ENCODE data around the gene BUB3. TPM values are rescaled to one million over a fixed set of nuclear protein-coding genes. Genes with fewer than 3 reads are reported as not detected.

Gene BUB3
- polyA plus RNA-seq (ENCODE audit: insufficient read length in 3 of 3) = 100 to 1,000 TPM; 116 to 131 (median 118) TPM
- long read RNA-seq, donor 1, full-length matches to known transcripts = 30 of 45 reads
- long read RNA-seq, donor 1, partial matches to known transcripts = 15 of 45 reads
- long read RNA-seq, donor 1, other reads (novel, unspliced or antisense) = 0 of 45 reads
- long read RNA-seq, donor 2, full-length matches to known transcripts = 13 of 22 reads
- long read RNA-seq, donor 2, partial matches to known transcripts = 9 of 22 reads
- long read RNA-seq, donor 2, other reads (novel, unspliced or antisense) = 0 of 22 reads
- long read RNA-seq, donor 3, full-length matches to known transcripts = 53 of 142 reads
- long read RNA-seq, donor 3, partial matches to known transcripts = 89 of 142 reads
- long read RNA-seq, donor 3, other reads (novel, unspliced or antisense) = 0 of 142 reads
- long read RNA-seq, donor 4, full-length matches to known transcripts = 30 of 58 reads
- long read RNA-seq, donor 4, partial matches to known transcripts = 28 of 58 reads
- long read RNA-seq, donor 4, other reads (novel, unspliced or antisense) = 0 of 58 reads
- long read RNA-seq, donor 5 = 0 reads
- long read RNA-seq, donor 6, full-length matches to known transcripts = 25 of 62 reads
- long read RNA-seq, donor 6, partial matches to known transcripts = 37 of 62 reads
- long read RNA-seq, donor 6, other reads (novel, unspliced or antisense) = 0 of 62 reads
- long read RNA-seq, donor 7, full-length matches to known transcripts = 27 of 59 reads
- long read RNA-seq, donor 7, partial matches to known transcripts = 32 of 59 reads
- long read RNA-seq, donor 7, other reads (novel, unspliced or antisense) = 0 of 59 reads
- long read RNA-seq, donor 8, full-length matches to known transcripts = 47 of 102 reads
- long read RNA-seq, donor 8, partial matches to known transcripts = 55 of 102 reads
- long read RNA-seq, donor 8, other reads (novel, unspliced or antisense) = 0 of 102 reads
- long read RNA-seq, donor 9, full-length matches to known transcripts = 35 of 72 reads
- long read RNA-seq, donor 9, partial matches to known transcripts = 37 of 72 reads
- long read RNA-seq, donor 9, other reads (novel, unspliced or antisense) = 0 of 72 reads
- long read RNA-seq, donor 10, full-length matches to known transcripts = 31 of 68 reads
- long read RNA-seq, donor 10, partial matches to known transcripts = 37 of 68 reads
- long read RNA-seq, donor 10, other reads (novel, unspliced or antisense) = 0 of 68 reads
- long read RNA-seq, donor 11, full-length matches to known transcripts = 26 of 73 reads
- long read RNA-seq, donor 11, partial matches to known transcripts = 47 of 73 reads
- long read RNA-seq, donor 11, other reads (novel, unspliced or antisense) = 0 of 73 reads
- long read RNA-seq, donor 12, full-length matches to known transcripts = 7 of 7 reads
- long read RNA-seq, donor 12, partial matches to known transcripts = 0 of 7 reads
- long read RNA-seq, donor 12, other reads (novel, unspliced or antisense) = 0 of 7 reads
- long read RNA-seq, donor 13 = 0 reads
- long read RNA-seq, donor 14, full-length matches to known transcripts = 25 of 30 reads
- long read RNA-seq, donor 14, partial matches to known transcripts = 5 of 30 reads
- long read RNA-seq, donor 14, other reads (novel, unspliced or antisense) = 0 of 30 reads
- long read RNA-seq, donor 15, full-length matches to known transcripts = 9 of 15 reads
- long read RNA-seq, donor 15, partial matches to known transcripts = 6 of 15 reads
- long read RNA-seq, donor 15, other reads (novel, unspliced or antisense) = 0 of 15 reads
- long read RNA-seq, donor 16, full-length matches to known transcripts = 80 of 212 reads
- long read RNA-seq, donor 16, partial matches to known transcripts = 132 of 212 reads
- long read RNA-seq, donor 16, other reads (novel, unspliced or antisense) = 0 of 212 reads

- peak; percentile 95 to 100 (median 99) for DNase-seq (ENCODE audit: extremely low read depth in 1 of 11, low read depth in 9 of 11, low spot score in 4 of 11)
Observed at GRCh38 chr10:123154092-123154710, at the start of gene BUB3. TSS of gene BUB3 (plus strand) at chr10:123154402. CDS start at chr10:123154918, 516 bp downstream.

DNA sequence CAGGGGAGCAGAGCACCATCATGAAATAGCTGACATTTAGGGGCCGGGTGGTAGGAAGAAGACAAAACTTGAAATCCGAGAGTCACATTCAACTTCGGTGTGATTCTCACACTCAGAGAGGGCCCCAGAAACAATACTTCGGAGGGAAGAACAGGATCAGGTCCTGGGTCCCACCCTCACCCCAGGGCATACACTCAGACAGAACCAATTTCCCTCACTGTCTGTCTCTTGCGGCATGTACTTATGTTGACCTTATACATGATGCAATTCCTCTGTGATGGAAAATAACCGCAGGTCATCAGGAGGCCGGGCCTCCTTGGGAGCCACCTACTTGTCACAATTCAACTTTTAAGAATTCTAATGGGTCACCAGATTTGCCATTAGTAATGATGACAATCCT lies 44.7 kb upstream of the BUB3 start:
- DNase-seq (ENCODE audit: extremely low read depth in 1 of 11, low read depth in 9 of 11, low spot score in 4 of 11) = no peak

DNA sequence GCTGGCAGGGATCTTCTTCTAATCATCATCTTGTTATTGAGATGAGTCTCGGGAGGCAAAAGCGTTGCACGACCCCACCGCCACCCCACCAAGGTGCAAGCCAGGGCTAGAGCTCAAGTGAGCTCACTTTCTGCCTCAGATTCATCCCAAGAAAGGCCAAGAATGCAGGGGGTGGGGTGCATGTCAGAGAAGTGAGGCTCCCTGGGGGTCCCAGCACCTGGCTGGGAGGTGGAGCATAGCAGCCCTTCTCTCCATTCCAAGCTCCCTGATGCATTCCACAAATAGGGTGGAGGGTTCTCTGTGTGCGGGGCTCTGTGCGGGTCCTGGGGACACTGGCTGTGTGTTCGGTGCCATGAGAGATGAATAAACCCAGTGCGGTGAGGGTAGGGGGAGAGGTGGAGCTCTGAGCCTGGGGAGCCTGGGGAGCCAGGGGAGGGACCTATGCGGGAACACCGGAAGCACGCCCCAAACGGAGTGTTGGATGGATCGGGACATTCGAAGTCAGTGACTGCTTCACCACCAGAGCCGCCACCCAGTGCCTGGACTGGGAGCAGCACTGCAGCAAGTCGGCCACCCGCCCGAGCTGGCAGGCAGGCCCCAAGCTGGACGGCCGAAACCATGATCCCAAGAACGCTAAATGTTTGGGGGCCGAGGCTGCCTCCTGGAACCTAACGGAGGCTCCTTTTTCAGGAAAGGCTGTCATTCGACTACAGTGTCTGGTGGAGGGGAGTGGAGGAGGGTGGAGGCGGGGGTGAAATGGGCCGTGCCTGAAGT lies 36.4 kb upstream of the BUB3 start:
- no peak for DNase-seq (ENCODE audit: extremely low read depth in 1 of 11, low read depth in 9 of 11, low spot score in 4 of 11)

DNA sequence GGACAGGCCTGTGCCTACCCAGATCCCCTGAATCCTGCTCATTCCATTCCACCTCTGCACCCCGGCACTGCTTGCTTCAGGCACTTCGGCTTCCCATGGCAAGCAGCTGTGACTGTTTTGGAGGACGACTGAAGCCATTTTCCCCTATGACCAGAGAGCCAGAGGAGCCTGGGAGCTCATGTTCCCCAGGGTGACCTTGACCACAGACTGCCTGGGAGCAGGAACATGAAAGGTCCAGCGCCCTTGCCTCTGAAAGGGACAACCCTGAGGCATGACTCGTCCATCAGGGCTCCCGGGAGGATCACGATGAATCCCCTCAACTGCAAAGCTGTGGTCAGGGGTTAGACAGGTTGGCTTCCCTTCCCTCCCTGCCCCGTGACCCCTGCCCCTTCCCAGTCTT lies 35.1 kb upstream of the BUB3 start:
- no peak for DNase-seq (ENCODE audit: extremely low read depth in 1 of 11, low read depth in 9 of 11, low spot score in 4 of 11)

- DNase-seq (ENCODE audit: extremely low read depth in 1 of 11, low read depth in 9 of 11, low spot score in 4 of 11) = no peak
Observed at GRCh38 chr10:123126246-123126645, 28.0 kb upstream of the BUB3 start.

- no peak for DNase-seq (ENCODE audit: extremely low read depth in 1 of 11, low read depth in 9 of 11, low spot score in 4 of 11)
Observed at GRCh38 chr10:123129618-123130271, 24.5 kb upstream of the BUB3 start.

DNA sequence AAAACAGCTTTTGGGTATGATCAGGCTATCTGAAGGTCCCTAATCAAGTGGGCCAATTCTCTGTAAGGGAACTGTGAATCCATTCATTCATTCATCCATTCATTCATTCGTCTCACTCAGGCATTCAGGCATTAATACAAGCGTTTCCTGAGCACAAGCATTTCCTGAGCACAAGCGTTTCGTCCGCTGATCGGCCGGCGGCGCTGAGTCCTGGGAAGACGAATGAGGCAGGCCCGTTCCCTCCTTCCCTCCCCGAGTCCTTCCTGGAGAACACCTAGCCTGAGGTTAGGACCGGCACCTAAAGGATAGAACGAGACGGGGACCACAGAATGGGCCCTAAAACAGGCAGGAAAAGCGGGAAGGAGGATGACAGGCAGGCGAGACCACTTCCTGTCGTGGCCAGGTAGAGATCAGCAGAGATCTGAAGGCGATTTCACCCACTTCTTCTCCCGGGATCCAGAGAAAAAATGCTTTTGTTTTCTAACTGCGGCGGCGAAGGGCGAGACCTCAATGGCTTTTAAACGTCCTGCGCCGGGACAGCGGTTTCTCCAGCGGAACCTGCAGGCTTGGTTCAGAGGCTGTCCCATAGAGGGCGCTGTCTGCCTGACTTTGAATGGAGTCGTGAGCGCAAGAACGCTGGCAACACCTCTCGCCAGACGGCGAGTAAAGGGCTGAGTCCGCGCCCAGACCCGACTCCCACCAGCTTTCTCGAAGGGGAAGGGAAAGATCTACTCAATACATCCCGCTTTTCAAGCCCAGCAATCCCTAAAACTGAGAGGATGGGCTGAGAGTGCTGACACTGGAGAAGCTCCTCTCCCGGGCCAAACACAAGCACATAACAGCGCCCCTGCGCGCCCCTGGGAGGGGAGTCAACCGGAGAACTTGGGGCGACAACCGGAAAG lies 21.4 kb upstream of the BUB3 start:
- DNase-seq (ENCODE audit: extremely low read depth in 1 of 11, low read depth in 9 of 11, low spot score in 4 of 11) = peak in 10 of 11 donors; percentile 75 to 90 (median 84)

- no peak for DNase-seq (ENCODE audit: extremely low read depth in 1 of 11, low read depth in 9 of 11, low spot score in 4 of 11)
Observed at GRCh38 chr10:123133541-123134342, 20.5 kb upstream of the BUB3 start.

GRCh38 chr10:123134343-123134914 lies 19.8 kb upstream of the BUB3 start:
- no peak for DNase-seq (ENCODE audit: extremely low read depth in 1 of 11, low read depth in 9 of 11, low spot score in 4 of 11)

DNA sequence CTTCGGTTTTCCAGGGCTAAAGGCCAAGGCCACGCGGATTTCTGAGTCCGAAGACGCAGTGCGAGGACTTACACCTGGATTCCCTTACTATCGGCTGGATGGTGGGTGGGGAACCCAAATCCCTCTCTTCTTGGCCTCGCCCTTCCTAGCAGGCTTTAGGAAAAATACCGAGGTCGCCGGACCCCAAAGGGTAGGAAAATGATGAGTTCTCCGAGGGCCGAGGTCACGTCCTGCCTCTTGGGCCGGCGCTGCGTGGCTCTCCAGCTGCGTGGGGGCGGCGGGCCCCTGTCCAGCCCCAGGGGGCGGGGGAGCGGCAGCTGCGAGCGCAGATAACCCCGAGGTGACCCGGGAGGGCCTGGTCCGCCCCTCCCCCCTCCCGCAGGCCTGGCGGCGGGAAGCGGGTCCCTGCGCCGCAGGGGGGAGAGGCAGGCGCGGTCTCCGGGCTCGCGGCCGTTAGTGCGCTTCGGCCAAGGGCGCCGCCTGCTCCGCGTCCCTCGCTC lies 19.2 kb upstream of the BUB3 start:
- DNase-seq (ENCODE audit: extremely low read depth in 1 of 11, low read depth in 9 of 11, low spot score in 4 of 11) = no peak

- DNase-seq (ENCODE audit: extremely low read depth in 1 of 11, low read depth in 9 of 11, low spot score in 4 of 11) = no peak
Observed at GRCh38 chr10:123135415-123136141, 18.6 kb upstream of the BUB3 start, which contains the start of gene HMX3. TSS of gene HMX3 (plus strand) at chr10:123135970. CDS start at chr10:123136051, 81 bp downstream.

DNA sequence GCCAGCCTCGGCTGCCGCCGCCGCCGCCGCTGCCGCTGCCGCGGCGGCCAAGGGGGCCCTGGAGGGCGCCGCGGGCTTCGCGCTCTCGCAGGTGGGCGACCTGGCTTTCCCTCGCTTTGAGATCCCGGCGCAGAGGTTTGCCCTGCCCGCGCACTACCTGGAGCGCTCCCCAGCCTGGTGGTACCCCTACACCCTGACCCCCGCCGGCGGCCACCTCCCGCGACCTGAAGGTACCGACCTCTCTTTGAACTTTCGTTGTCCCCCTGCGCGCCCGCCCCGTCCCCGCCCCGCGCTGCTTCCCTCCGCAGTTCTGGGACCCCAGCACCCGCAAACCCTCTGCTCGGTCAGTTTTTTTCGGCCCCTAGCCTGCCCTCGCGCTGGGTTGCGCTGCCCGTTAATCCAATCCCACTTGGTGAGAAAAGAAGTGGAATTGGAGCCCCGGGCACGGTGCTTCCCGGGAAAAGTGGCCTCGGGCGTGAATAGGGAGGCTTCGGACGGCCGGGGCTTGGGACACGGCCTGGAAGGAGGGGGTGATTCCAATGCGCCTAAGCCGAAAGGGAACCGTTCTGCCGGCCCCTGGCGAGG lies 17.9 kb upstream of the BUB3 start:
- no peak for DNase-seq (ENCODE audit: extremely low read depth in 1 of 11, low read depth in 9 of 11, low spot score in 4 of 11)
